Renal cortex interstitium (tissue), 11 donors: ENCODE data around the gene MDN1. TPM values are rescaled to one million over a fixed set of nuclear protein-coding genes. Genes with fewer than 3 reads are reported as not detected.
"Not testable (repeated sequence)": the region's sequence is repeated elsewhere in the genome, so short reads cannot be mapped to it uniquely, and the experiment has no call there.

Source experiments
- DNase-seq, 11 donors: peaks; one replicate each; pipeline ENCODE4 v3.0.0-alpha.2; 2013; ENCODE audit warnings: low read depth in 9 of 11, low spot score in 4 of 11; ENCODE audit errors: extremely low read depth in 1 of 11
- polyA plus RNA-seq, 3 donors: library from polyadenylated mRNA; unstranded; fragments of 120-200 nt; gene quantifications; one replicate each; pipeline ENCODE4 v1.2.1, GENCODE V29; 2013; ENCODE audit not compliant: insufficient read length in 3 of 3

MDN1 gene
- polyA plus RNA-seq, 3 donors = 39.1 to 48.6 (median 47.6) TPM

DNA sequence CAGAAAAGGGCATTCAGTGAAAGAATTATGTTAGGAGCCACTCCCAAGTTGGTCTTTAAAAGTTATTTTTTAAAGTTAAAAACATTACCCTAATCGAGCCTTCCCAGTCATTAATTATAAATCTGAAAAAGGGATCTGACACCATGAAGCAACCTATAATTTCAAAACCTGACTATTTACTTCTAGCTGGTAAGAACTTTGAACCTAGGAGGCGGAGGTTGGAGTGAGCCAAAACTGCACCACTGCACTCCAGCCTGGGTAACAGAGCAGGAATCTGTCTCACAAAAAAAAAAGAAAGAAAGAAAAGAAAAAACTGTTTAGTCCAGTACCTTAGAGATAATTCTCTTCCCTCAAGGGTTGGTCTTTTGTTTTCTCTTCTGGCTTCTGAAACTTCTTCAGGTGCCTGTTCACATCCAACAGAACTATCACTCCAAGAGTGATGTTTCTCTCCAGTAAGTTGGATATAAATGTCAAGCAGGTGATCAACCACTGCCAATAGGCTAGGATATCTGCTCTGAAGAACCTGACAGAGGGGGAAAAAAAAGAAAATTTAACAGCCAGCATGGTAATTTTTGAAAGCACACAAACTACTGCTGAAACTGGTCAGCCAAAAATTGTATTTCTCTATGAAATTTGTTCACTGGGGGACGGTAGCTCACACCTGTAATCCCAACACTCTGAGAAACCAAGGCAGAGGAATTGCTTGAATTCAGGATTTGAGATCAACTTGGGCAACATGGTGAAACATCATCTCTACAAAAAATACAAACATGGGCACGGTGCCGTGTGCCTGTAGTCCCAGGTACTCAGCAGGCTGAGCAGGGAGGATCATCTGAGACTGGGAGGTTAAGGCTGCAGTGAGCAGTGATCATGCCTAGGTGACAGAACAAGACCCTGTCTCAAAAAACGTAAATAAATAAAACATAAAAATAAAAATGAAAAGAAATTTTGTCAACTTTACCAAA is 38.2 kb downstream of the MDN1 start:
- no peak for DNase-seq

DNA sequence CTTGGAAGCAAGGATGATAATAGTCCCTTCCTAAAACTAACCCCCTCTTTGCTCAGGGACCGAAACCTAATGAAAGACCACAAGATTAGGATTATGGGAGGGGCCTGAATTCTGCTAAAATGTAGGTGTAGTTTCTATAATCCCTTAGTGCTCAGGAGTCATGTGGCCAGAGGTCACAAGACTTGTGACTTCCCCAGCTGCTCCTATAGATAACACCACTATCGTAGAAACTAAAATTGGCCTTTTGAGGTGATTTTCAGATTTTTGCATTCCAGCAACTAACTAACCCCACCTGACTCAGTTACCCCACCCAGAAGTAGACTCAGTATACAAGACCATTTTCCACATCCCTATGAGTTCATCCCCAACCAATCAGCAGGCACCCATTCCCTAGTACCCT is 42.1 kb downstream of the MDN1 start:
- DNase-seq = no peak

DNA sequence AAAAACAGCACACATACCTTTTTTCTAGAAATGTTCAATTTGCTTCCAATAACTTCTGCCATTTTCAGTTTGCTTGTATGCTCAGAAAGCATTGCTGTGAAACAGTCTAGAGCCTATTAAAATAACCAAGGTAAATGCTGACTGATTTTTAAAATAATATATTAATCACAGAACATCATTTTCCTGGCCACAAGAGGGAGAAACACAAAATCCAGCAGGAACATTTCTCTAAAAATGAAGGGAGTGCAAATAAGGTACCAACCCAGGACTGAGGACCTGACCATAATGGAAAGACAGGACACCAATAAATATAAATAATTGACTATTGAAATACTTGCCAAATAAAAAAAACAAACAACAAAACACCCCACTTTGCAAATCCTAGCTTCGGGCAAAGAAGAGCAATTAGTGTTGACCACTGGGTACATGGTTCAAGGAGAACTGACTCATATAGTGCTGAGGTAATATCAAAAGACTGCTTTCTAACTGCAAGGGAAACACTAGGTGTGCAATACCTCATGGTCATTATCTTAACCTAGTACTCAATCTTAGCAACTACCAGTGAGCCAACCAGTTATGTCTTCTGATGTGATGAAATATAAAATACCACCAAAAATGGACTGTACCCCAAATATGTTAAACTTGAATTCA is 42.9 kb downstream of the MDN1 start:
- no peak for DNase-seq

DNA sequence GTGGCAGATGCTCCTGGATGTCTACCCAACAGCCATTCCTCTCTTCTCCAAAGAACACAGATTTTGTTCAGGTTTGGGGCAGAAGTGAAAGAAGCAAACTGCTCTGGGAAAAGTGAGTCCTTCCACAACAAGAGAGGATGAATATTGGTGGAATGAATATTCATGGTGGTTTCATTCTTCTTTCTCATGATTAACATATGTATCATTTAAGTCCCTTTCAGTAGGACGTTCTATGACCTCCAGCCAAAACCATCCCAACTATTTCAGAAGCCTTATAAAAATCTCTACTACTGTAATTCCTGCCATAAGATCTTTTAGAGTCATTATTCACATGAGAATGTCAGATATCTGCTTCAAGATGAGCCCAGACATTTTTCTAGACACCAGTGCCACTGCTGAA is 44.4 kb downstream of the MDN1 start:
- no peak for DNase-seq

DNA sequence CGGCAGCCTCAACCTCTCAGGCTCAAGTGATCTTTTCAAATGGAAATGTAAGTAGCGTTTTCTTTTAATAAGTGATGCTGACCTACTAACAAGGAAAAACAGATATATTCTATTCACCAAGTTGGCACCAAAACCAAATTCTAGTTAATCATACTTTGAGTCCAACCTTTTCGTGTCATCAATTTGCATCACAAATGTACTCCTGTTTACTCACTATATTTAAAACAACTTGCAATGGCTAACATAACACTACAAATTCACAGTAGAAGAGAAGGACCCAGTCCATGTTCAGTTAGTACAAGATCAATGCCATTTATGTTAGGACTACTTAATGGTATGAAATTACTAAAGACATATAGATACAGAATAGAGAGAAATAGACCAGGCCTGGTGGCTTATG is 50.0 kb downstream of the MDN1 start:
- DNase-seq = no peak

DNA sequence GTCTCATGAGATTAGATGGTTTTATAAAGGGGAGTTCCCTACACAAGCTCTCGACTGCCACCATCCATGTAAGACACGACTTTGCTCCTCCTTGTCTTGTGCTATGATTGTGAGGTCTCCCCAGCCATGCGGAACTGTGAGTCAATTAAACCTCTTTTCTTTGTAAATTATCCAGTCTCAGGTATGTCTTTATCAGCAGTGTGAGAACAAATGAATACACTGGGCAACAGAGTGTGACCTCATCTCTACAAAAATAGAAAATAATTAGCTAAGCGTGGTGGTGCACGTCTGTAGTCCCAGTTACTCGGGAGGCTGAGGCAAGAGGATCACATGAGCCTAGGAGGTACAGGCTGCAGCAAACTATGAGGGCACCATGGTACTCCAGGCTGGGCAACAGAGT is 51.3 kb downstream of the MDN1 start:
- DNase-seq = no peak

DNA sequence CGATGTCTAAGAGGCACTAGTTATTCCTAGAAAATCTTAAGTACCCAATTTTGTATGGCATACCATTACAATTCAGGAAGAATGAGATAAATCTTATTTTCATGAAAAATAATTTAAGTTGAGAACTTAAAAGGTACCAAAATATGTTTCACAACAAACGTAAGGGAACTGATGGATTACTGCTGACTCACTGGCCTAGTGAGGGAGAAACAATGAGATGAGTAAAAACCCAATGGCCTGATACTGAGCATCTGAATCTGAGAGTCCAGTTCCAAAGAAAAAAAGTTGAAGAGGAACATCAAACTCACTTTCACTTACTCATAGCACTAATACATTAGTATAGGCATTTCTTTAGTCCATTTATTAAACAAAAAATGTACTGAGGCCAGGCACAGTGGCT is 56.0 kb downstream of the MDN1 start:
- DNase-seq = no peak

DNA sequence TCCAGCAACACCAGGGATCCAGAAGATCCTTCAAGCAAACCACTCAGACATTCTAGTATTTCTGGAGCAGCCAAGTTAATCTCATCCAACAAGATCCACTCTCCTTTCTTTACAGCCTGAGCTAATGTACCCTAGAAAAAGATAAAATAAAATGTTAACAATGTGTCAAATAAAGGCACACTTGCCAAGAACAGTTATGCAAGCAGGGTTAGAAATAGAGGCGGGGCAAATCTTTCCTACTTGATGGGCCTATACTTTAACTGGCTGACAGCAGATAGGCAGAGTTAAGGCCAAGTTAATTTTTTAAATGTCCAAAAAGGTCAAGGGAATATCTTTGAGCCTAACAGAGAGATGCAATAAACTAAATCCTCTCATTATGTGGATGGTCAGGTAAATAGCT is 60.8 kb downstream of the MDN1 start:
- DNase-seq = no peak

- DNase-seq = no peak
Observed at GRCh38 chr6:89750338-89750737, 69.3 kb downstream of the MDN1 start.

DNA sequence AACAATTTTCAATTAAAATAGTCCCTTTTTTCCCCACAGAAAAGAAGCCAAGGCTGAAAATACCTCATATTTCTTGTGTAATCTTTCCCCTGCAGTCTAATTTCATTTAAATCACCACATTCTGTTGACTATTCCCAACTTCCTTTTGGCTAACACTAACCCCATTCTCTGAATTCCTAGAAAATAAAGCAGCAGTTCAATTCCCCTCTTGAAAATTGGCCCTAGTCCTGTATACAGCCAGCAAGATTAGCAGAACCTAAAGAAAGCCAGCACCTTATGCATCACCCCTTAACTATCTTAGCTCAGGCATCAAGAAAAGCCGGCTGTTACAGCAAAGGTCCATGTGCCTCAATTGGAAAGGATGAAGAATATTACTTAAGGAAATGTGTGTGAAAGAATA is 69.7 kb downstream of the MDN1 start:
- DNase-seq = no peak

DNA sequence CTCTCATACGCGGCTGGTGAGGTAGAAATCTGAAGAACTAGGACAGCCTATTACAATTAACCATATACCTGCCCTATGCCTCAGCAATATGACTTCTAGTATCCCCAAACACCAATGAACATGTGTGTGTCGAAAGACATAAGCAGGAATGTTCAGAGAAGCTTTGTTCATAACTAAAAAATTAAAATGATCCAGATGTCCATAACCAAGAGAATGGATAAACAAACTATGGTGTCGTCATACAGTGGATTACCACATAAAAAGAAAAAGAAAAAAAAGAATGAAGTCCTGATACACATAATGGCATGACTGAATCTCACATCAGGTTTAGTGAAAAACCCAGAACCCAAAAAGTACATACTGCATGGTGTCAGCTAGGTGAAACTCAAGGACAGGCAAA is 73.9 kb downstream of the MDN1 start:
- no peak for DNase-seq

DNA sequence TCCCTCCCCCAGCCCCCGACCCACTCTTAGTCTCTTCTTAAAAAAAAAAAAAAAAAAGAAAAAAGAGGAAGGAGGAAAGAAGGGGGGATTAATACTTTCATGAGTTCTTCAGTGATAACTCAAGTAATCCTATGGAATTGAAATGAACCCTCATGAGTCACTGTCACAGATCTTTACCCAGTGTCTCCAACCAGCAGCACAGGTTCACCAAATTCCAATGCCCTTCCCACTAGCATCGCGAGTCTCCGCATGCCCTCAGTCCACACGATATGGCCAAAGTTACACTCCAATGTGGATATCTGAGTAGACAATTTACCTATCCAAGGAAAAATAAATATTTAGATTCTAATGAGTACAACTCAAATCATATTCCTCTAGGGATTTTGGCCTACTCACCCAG is 74.5 kb downstream of the MDN1 start:
- DNase-seq = no peak

GRCh38 chr6:89736893-89737292 is 82.7 kb downstream of the MDN1 start:
- DNase-seq = no peak

DNA sequence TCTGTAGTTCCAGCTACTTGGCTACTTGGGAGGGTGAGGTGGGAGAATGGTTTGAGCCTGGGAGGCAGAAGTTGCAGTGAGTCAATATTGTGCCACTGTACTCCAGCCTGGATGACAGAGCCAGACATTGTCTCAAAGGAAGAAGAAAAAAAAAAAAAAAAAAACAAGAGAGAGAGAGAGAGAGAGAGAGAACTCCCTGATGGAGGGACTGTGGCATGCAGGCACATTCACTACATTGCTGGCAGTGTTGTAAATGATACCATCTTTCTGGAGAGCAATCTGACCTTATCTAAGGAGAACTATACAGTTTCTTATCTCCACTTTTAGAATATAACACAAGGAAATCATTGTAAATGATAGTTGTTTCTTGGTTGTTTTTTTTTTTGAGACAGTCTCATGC is 85.1 kb downstream of the MDN1 start:
- no peak for DNase-seq

DNA sequence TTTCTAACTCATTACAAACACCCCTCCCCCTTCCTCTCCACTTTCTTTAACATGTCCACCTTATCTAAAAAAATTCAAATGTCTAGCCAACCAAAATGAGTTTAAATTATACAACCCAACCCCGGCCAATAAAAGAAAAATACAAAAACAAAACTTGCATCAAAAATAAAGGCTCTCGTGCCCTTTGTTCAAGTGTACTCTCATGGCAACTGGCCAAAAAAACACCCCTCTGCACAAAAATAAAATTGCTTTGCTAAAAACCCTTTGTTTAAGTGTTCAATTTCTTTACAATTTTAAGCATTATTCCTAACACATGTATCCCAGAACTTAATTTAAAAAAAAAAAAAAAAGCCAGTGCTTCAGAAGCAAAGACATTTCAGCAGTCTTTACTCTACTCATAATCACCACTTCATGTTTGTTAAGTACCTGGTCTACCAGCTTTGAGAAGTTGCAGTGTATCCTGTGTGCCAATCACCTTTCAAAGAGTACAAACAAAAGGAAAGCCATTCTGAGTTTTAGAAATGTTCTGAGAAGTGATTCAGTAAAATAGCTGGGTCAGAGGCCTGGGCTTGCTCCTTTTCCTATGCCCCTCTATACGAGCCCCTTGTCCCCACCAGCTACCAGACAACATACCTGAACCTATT is 87.5 kb downstream of the MDN1 start:
- DNase-seq = no peak

- DNase-seq = not testable (repeated sequence)
Observed at GRCh38 chr6:89731262-89731661, 88.3 kb downstream of the MDN1 start.

DNA sequence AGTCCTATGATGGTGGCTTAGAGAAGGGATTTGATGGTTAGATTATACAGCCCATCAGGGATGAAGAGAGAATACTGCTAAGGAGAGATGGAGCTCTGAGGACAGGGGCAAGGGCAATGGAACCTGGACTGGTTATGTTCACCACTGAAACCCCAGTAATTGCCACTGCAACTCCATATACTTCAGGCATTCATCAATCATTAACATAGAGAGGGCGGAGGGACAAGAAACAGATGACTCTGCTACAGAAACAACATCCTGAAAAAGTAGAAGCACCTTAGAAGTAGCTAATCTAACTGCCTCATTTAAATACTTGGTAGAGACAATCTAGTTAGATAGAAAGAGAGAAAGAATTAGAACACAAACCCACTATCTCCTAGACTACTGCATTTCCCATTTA is 89.8 kb downstream of the MDN1 start:
- no peak for DNase-seq

DNA sequence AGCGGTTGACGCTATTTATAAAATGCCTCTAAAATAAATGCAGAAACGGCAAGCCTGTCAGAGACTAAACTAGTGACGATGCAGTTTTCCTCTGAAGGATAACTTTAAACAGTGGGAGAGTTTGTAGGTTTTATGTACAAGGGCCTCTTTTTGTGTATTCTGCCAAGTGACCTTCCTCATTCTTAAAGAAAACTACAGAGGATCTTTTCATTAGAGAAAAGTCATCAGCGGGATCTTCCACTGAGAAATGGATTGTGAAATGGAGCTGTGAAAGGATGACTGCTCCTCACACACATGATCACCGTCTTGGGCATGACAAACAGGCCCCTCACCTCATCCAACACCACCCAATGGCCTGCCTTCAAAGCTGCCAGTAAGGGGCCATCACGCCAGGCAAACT is 92.1 kb downstream of the MDN1 start:
- no peak for DNase-seq

DNA sequence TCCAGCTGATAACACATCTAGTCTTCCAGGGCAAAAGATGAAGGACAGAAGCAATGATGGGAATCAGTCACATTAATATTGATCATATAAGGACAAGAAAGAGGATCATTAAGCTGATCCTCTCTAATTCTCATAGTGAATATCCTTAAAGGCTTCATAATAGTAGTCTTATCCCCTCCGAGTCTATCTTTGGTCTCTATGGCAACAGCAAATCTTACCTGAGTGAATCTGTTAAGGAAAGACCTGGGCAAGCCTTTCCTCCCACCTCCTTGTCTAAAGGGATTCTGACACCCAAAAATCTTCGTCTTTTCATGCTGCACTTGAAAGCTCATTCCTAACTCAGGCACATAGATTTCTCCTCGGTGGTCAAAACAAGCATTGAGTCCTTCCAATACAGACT is 94.6 kb downstream of the MDN1 start:
- DNase-seq = no peak

DNA sequence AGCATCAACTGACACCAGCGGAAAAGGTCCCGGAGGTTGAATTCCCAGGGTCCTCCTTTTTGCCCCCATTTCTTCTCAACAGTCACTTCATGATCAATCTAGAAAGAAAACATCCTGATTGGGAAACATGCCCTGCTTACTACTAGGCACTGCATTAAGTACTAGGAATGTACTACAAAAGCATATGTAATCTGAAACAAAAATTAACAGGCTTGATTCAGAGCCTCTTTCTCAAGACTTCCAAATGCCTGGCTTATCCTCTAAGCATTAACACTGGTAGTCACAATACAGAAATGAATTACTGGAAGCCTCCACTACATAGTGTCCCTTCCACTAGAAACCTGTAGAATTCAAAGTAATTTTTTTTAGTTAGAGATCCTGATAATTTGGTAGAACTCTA is 96.5 kb downstream of the MDN1 start:
- no peak for DNase-seq
